Measurements from ENCODE around the gene CDK2.

Gene CDK2

GRCh38 chr12:56011509-56012090, 45.0 kb downstream of the CDK2 start:
- H3K27ac ChIP-seq (ENCODE audit: low read length): no peak overlapping the region
- H3K4me1 ChIP-seq (ENCODE audit: control insufficient read depth, insufficient read depth, low read length): no peaks in the 10 kb centered on the region
- DNase-seq (ENCODE audit: low read depth, low spot score): no peak
- no peaks in the 10 kb centered on the region for H3K9me3 ChIP-seq (ENCODE audit: control insufficient read depth, insufficient read depth, low read length)
- no CpG with 5 or more reads among the region's 2 CpGs for WGBS (ENCODE audit: insufficient coverage, insufficient read length)
- no peaks in the 10 kb centered on the region for H3K36me3 ChIP-seq (ENCODE audit: control insufficient read depth, insufficient read depth, low read length)
- no peak overlapping the region for H3K4me3 ChIP-seq (ENCODE audit: low read length)
- H3K27me3 ChIP-seq (ENCODE audit: control insufficient read depth, insufficient read depth, low read length): no peaks in the 10 kb centered on the region

GRCh38 chr12:56013482-56013881, 46.9 kb downstream of the CDK2 start:
- Histone ChIP-seq H3K4me1 (ENCODE audit: control insufficient read depth, insufficient read depth, low read length) (no peaks in the 10 kb centered on the region), H3K9me3 (ENCODE audit: control insufficient read depth, insufficient read depth, low read length) (no peaks in the 10 kb centered on the region), H3K27me3 (ENCODE audit: control insufficient read depth, insufficient read depth, low read length) (no peaks in the 10 kb centered on the region), H3K4me3 (ENCODE audit: low read length) (no peak overlapping the region), H3K36me3 (ENCODE audit: control insufficient read depth, insufficient read depth, low read length) (no peaks in the 10 kb centered on the region), H3K27ac (ENCODE audit: low read length) (no peak overlapping the region)
- DNase-seq (ENCODE audit: low read depth, low spot score): no peak
- no CpG with 5 or more reads among the region's 5 CpGs for WGBS (ENCODE audit: insufficient coverage, insufficient read length)

- no peak for DNase-seq (ENCODE audit: low read depth, low spot score)
- H3K4me1 ChIP-seq (ENCODE audit: control insufficient read depth, insufficient read depth, low read length): no peaks in the 10 kb centered on the region
These were observed 47.6 kb downstream of the CDK2 start for GRCh38 chr12:56014205-56014604.

GRCh38 chr12:56017181-56017580, 50.6 kb downstream of the CDK2 start:
- no CpG with 5 or more reads among the region's 4 CpGs for WGBS (ENCODE audit: insufficient coverage, insufficient read length)
- no peak for DNase-seq (ENCODE audit: low read depth, low spot score)

More at GRCh38 chr12:56014205-56014604, 47.6 kb downstream of the CDK2 start:
- H3K4me3 ChIP-seq (ENCODE audit: low read length): no peak overlapping the region
- H3K36me3 ChIP-seq (ENCODE audit: control insufficient read depth, insufficient read depth, low read length): no peaks in the 10 kb centered on the region
- WGBS (ENCODE audit: insufficient coverage, insufficient read length): no CpG with 5 or more reads among the region's 2 CpGs
- no peaks in the 10 kb centered on the region for H3K27me3 ChIP-seq (ENCODE audit: control insufficient read depth, insufficient read depth, low read length)
- no peak overlapping the region for H3K27ac ChIP-seq (ENCODE audit: low read length)
- no peaks in the 10 kb centered on the region for H3K9me3 ChIP-seq (ENCODE audit: control insufficient read depth, insufficient read depth, low read length)

DNA sequence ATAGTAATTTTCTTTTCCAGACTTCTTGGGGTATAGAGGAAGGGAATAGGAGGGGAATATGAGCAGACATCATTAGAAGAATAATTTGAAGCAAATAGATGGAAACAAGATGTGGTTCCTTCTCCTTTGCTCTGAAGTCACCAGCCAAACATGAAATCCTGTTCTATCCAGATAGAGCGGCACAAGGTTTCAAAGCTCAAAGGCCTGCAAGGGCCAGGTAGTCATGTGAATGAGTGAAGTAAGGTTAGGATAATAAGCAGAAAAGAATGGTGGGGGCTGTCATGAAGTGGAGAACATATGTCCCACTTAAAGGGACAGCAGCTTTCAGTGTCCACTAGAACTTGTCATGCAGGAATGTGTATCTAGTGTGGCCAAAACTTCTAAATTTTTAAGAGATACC, 51.7 kb downstream of the CDK2 start:
- WGBS (ENCODE audit: insufficient coverage, insufficient read length): no CpG with 5 or more reads among the region's 1 CpG
- Histone ChIP-seq H3K27ac (ENCODE audit: low read length) (no peak overlapping the region), H3K4me3 (ENCODE audit: low read length) (no peak overlapping the region)

More at GRCh38 chr12:56017181-56017580, 50.6 kb downstream of the CDK2 start:
- no peak overlapping the region for H3K4me3 ChIP-seq (ENCODE audit: low read length)
- 0 out of 2 replicates have a peak, but pooled peaks cover 3% of the 10 kb centered on the region for H3K4me1 ChIP-seq (ENCODE audit: control insufficient read depth, insufficient read depth, low read length)
- no peaks in the 10 kb centered on the region for H3K36me3 ChIP-seq (ENCODE audit: control insufficient read depth, insufficient read depth, low read length)
- no peak overlapping the region for H3K27ac ChIP-seq (ENCODE audit: low read length)
- no peaks in the 10 kb centered on the region for H3K27me3 ChIP-seq (ENCODE audit: control insufficient read depth, insufficient read depth, low read length)
- H3K9me3 ChIP-seq (ENCODE audit: control insufficient read depth, insufficient read depth, low read length): no peaks in the 10 kb centered on the region

GRCh38 chr12:56020423-56021184, 54.0 kb downstream of the CDK2 start, which contains the start of gene IKZF4:
Gene IKZF4, plus strand, starts transcription at chr12:56021043. Its CDS starts 451 bp downstream, at chr12:56021494.
- peak within 1 kb of the TSS; percentile 19; the same call in 1 of the 2 replicates for H3K4me3 ChIP-seq (ENCODE audit: low read length)
- 0 out of 2 replicates have a peak, but pooled peaks cover 3% of the 10 kb centered on the region for H3K4me1 ChIP-seq (ENCODE audit: control insufficient read depth, insufficient read depth, low read length)
- WGBS (ENCODE audit: insufficient coverage, insufficient read length): no CpG with 5 or more reads among the region's 10 CpGs
- H3K27me3 ChIP-seq (ENCODE audit: control insufficient read depth, insufficient read depth, low read length): no peaks in the 10 kb centered on the region
- no peak for DNase-seq (ENCODE audit: low read depth, low spot score)
- no peaks in the 10 kb centered on the region for H3K36me3 ChIP-seq (ENCODE audit: control insufficient read depth, insufficient read depth, low read length)
- H3K27ac ChIP-seq (ENCODE audit: low read length): no peak within 1 kb of the TSS
- no peaks in the 10 kb centered on the region for H3K9me3 ChIP-seq (ENCODE audit: control insufficient read depth, insufficient read depth, low read length)

More for the DNA sequence above, 51.7 kb downstream of the CDK2 start:
- no peaks in the 10 kb centered on the region for H3K36me3 ChIP-seq (ENCODE audit: control insufficient read depth, insufficient read depth, low read length)
- H3K9me3 ChIP-seq (ENCODE audit: control insufficient read depth, insufficient read depth, low read length): no peaks in the 10 kb centered on the region
- no peaks in the 10 kb centered on the region for H3K27me3 ChIP-seq (ENCODE audit: control insufficient read depth, insufficient read depth, low read length)
- no peak for DNase-seq (ENCODE audit: low read depth, low spot score)
- H3K4me1 ChIP-seq (ENCODE audit: control insufficient read depth, insufficient read depth, low read length): 0 out of 2 replicates have a peak, but pooled peaks cover 3% of the 10 kb centered on the region

DNA sequence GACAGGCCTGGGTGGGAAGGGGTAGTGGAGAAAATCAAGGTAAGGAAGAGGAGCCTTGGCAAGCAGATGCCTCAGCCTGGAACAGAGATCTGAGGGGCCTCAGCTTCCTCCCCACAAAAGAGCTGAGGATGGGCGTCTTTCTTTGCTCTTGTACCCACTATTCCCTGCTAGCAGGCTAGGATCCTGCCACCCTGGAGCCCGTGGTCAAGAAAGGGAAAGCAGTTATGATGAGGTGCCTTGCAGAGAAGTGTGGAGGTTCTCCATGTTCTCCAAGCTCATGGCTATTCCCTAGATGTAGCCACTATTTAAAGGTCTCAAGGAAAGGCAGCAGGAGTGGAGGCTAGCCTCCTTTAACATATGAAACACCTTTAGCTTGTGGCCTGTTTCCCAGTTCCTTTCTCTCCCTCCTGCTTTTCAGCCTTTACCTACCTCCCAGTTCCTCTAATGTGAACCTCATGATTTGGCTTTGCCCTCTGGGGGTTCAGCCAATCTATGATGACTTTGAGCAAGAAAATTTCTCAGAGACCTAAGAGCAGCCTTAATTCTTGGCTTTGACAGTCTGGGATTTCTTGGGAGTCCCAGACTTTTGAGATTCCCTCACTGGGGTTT, 55.4 kb downstream of the CDK2 start:
- no peak overlapping the region for H3K27ac ChIP-seq (ENCODE audit: low read length)
- no peak overlapping the region; the same call in 1 of the 2 replicates for H3K4me3 ChIP-seq (ENCODE audit: low read length)
- no CpG with 5 or more reads among the region's 2 CpGs for WGBS (ENCODE audit: insufficient coverage, insufficient read length)
- peaks cover 4% of the 10 kb centered on the region; the same call in 1 of the 2 replicates for H3K36me3 ChIP-seq (ENCODE audit: control insufficient read depth, insufficient read depth, low read length)
- H3K27me3 ChIP-seq (ENCODE audit: control insufficient read depth, insufficient read depth, low read length): no peaks in the 10 kb centered on the region
- H3K9me3 ChIP-seq (ENCODE audit: control insufficient read depth, insufficient read depth, low read length): no peaks in the 10 kb centered on the region
- DNase-seq (ENCODE audit: low read depth, low spot score): no peak
- 0 out of 2 replicates have a peak, but pooled peaks cover 3% of the 10 kb centered on the region for H3K4me1 ChIP-seq (ENCODE audit: control insufficient read depth, insufficient read depth, low read length)

Measured in iPS DF 6.9 (cell line).